Body of pancreas (tissue), 4 donors: ENCODE data around the gene CALR3.

Source experiments
- POLR2A ChIP-seq, 3 donors: fragments of 450-650 bp; IDR thresholded peaks; one replicate each; pipeline ENCODE4 v1.6.1; 2016; ENCODE audit warnings: antibody characterized with exemption in 3 of 3, mild to moderate bottlenecking in 2 of 3
- TF ChIP-seq, protein P1 (sequence below), 7 experiments: fragments of 450-650 bp in 4 of 7; fragments of 200-600 bp in 3 of 7; sonication (generic) in 3 of 7; IDR thresholded peaks; one replicate each; pipeline ENCODE4 v1.5.1; 2016 to 2019; ENCODE audit warnings: antibody characterized with exemption in 7 of 7

DNA sequence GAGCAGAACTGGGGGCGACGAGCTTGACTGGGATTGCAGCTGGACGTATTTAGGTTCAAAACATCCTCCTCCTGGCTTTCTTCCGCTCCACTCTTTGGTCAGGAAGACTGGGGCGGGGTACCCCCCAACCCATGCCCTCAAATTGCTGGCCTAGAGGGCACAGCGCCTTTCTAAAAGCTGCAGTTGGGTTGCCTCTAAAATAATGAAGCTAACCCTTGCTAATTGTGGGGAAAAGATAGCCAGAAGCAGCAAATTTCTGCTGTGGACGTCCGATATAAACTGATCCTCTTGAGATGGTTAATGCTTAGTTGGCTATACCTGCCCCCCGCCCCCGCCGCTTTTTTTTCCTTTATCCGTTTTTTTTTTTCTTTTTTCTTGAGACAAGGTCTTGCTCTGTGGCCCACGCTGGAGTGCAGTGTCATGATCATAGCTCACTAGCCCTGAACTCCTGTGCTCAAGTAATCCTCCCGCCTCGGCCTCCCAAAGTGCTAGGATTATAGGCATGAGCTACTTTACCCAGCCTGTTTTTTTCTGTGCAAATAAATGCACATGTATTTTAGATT lies 47.0 kb upstream of the CALR3 start:
- TF ChIP-seq POLR2A (IDR thresholded peaks at IDR 0.05): no peak
- TF ChIP-seq, protein P1, sequence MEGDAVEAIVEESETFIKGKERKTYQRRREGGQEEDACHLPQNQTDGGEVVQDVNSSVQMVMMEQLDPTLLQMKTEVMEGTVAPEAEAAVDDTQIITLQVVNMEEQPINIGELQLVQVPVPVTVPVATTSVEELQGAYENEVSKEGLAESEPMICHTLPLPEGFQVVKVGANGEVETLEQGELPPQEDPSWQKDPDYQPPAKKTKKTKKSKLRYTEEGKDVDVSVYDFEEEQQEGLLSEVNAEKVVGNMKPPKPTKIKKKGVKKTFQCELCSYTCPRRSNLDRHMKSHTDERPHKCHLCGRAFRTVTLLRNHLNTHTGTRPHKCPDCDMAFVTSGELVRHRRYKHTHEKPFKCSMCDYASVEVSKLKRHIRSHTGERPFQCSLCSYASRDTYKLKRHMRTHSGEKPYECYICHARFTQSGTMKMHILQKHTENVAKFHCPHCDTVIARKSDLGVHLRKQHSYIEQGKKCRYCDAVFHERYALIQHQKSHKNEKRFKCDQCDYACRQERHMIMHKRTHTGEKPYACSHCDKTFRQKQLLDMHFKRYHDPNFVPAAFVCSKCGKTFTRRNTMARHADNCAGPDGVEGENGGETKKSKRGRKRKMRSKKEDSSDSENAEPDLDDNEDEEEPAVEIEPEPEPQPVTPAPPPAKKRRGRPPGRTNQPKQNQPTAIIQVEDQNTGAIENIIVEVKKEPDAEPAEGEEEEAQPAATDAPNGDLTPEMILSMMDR (IDR thresholded peaks at IDR 0.05): no peak
